H9 (cell line): ENCODE measurements around the gene ANGPTL4. TPM values are rescaled to one million over a fixed set of nuclear protein-coding genes. Genes with fewer than 3 reads are reported as not detected.

ENCODE experiments used
- DNase-seq: peaks from one replicate; pipeline ENCODE4 v3.0.0-alpha.2; 2017
- H2AFZ ChIP-seq: one replicate; pipeline ENCODE4 v1.6.1; 2013; ENCODE audit warnings: mild to moderate bottlenecking, low read length, control low read depth, moderate library complexity
- H2AK5ac ChIP-seq: 2 replicates; pipeline ENCODE4 v1.6.1; 2013; ENCODE audit warnings: low read length, control low read depth, mixed read lengths; ENCODE audit not compliant: insufficient read length
- H2BK120ac ChIP-seq: one replicate; pipeline ENCODE4 v1.6.1; 2013; ENCODE audit warnings: low read depth, mild to moderate bottlenecking, low read length, control low read depth, inconsistent platforms; ENCODE audit not compliant: poor library complexity, severe bottlenecking
- H2BK12ac ChIP-seq: 2 replicates; pipeline ENCODE4 v1.6.1; 2013; ENCODE audit warnings: low read length, control low read depth, mixed read lengths, low read depth; ENCODE audit not compliant: insufficient read length
- H2BK15ac ChIP-seq: 2 replicates; pipeline ENCODE4 v1.6.1; 2013; ENCODE audit warnings: low read depth, low read length, control low read depth
- H2BK20ac ChIP-seq: one replicate; pipeline ENCODE4 v1.6.1; 2013; ENCODE audit warnings: low read depth, mild to moderate bottlenecking, low read length, control low read depth, inconsistent platforms; ENCODE audit not compliant: poor library complexity, severe bottlenecking
- H2BK5ac ChIP-seq: 2 replicates; pipeline ENCODE4 v1.6.1; 2013; ENCODE audit warnings: low read length, control low read depth, mixed read lengths; ENCODE audit not compliant: insufficient read length
- H3K14ac ChIP-seq: 2 replicates; pipeline ENCODE4 v1.6.1; 2013; ENCODE audit warnings: low read length, control low read depth; ENCODE audit not compliant: insufficient read depth
- H3K18ac ChIP-seq: 2 replicates; pipeline ENCODE4 v1.6.1; 2013; ENCODE audit warnings: low read depth, mild to moderate bottlenecking, mixed read lengths, low read length, control low read depth; ENCODE audit not compliant: insufficient read length
- H3K23ac ChIP-seq: 2 replicates; pipeline ENCODE4 v1.6.1; 2013; ENCODE audit warnings: low read length, control low read depth, mixed read lengths, low read depth; ENCODE audit not compliant: insufficient read length
- H3K23me2 ChIP-seq: 2 replicates; pipeline ENCODE4 v1.6.1; 2013; ENCODE audit warnings: low read depth, mild to moderate bottlenecking, mixed read lengths, low read length, control low read depth; ENCODE audit not compliant: insufficient read length, poor library complexity, severe bottlenecking
- H3K27ac ChIP-seq: 2 replicates; pipeline ENCODE4 v1.5.1; 2013; ENCODE audit warnings: low read length, control low read depth, mixed read lengths, low read depth; ENCODE audit not compliant: insufficient read length
- H3K27me3 ChIP-seq: 2 replicates; pipeline ENCODE4 v1.6.1; 2013; ENCODE audit warnings: low read length, control low read depth, inconsistent platforms; ENCODE audit not compliant: insufficient read depth
- H3K4ac ChIP-seq: 2 replicates; pipeline ENCODE4 v1.6.1; 2013; ENCODE audit warnings: low read depth, mild to moderate bottlenecking, control low read depth, inconsistent platforms, low read length, moderate library complexity
- H3K4me1 ChIP-seq: 2 replicates; pipeline ENCODE4 v1.6.1; 2013; ENCODE audit warnings: low read length, control low read depth, inconsistent platforms; ENCODE audit not compliant: insufficient read depth
- H3K4me2 ChIP-seq: 2 replicates; pipeline ENCODE4 v1.6.1; 2013; ENCODE audit warnings: low read length, control low read depth, mixed read lengths; ENCODE audit not compliant: insufficient read length, insufficient read depth
- H3K56ac ChIP-seq: 2 replicates; pipeline ENCODE4 v1.6.1; 2013; ENCODE audit warnings: low read depth, mild to moderate bottlenecking, mixed read lengths, low read length, control low read depth; ENCODE audit not compliant: insufficient read length
- H3K79me1 ChIP-seq: 2 replicates; pipeline ENCODE4 v1.6.1; 2013; ENCODE audit warnings: low read depth, mild to moderate bottlenecking, moderate library complexity, low read length, control low read depth, inconsistent platforms; ENCODE audit not compliant: insufficient read depth, poor library complexity, severe bottlenecking
- H3K79me2 ChIP-seq: 2 replicates; pipeline ENCODE4 v1.6.1; 2013; ENCODE audit warnings: low read length, control low read depth, inconsistent platforms; ENCODE audit not compliant: insufficient read depth
- H3K9ac ChIP-seq: 2 replicates; pipeline ENCODE4 v1.6.1; 2013; ENCODE audit warnings: low read length, control low read depth, mixed read lengths; ENCODE audit not compliant: insufficient read length; ENCODE audit errors: extremely low read depth
- H3K9me3 ChIP-seq: one replicate; pipeline ENCODE4 v1.6.1; 2013; ENCODE audit warnings: low read depth, low read length, inconsistent platforms; ENCODE audit not compliant: control insufficient read depth
- H3T11ph ChIP-seq: one replicate; pipeline ENCODE4 v1.6.1; 2013; ENCODE audit warnings: mild to moderate bottlenecking, low read length, control low read depth, inconsistent platforms
- H4K20me1 ChIP-seq: one replicate; pipeline ENCODE4 v1.6.1; 2013; ENCODE audit not compliant: control insufficient read depth, insufficient read length, insufficient read depth
- H4K5ac ChIP-seq: 2 replicates; pipeline ENCODE4 v1.6.1; 2013; ENCODE audit warnings: low read depth, mild to moderate bottlenecking, mixed read lengths, low read length, control low read depth; ENCODE audit not compliant: insufficient read length
- H4K8ac ChIP-seq: replicated peaks from 2 replicates; pipeline ENCODE4 v1.6.1; 2013; ENCODE audit warnings: low read length, control low read depth, mixed read lengths, low read depth; ENCODE audit not compliant: insufficient read length
- H4K91ac ChIP-seq: 2 replicates; pipeline ENCODE4 v1.6.1; 2013; ENCODE audit warnings: low read depth, mild to moderate bottlenecking, moderate library complexity, mixed read lengths, low read length, control low read depth; ENCODE audit not compliant: insufficient read length
- H3K27ac Mint-ChIP-seq, 3 experiments: 2 replicates in 2 of 3; 3 replicates in 1 of 3; pipeline ENCODE4 v1.8.0; 2020 to 2021; ENCODE audit warnings: mixed read lengths in 3 of 3, mild to moderate bottlenecking in 1 of 3, moderate library complexity in 1 of 3
- H3K27me3 Mint-ChIP-seq: 2 replicates; pipeline ENCODE4 v1.8.0; 2021; ENCODE audit warnings: low read depth, mild to moderate bottlenecking, moderate library complexity, mixed read lengths
- H3K36me3 Mint-ChIP-seq, 3 experiments: 2 replicates in 2 of 3; 3 replicates in 1 of 3; pipeline ENCODE4 v1.8.0; 2020 to 2021; ENCODE audit warnings: low read depth in 3 of 3, mixed read lengths in 3 of 3; ENCODE audit not compliant: insufficient read depth in 1 of 3
- H3K4me1 Mint-ChIP-seq, 2 experiments: 2 replicates each; pipeline ENCODE4 v1.8.0; 2020; ENCODE audit warnings: mixed read lengths in 2 of 2
- H3K4me3 Mint-ChIP-seq, 2 experiments: 2 replicates in 1 of 2; 3 replicates in 1 of 2; pipeline ENCODE4 v1.8.0; 2020 to 2021; ENCODE audit warnings: mild to moderate bottlenecking in 2 of 2, mixed read lengths in 2 of 2, moderate library complexity in 1 of 2
- H3K9me3 Mint-ChIP-seq, 2 experiments: 2 replicates in 1 of 2; 3 replicates in 1 of 2; pipeline ENCODE4 v1.8.0; 2020; ENCODE audit warnings: mild to moderate bottlenecking in 2 of 2, mixed read lengths in 2 of 2, moderate library complexity in 1 of 2
- CTCF ChIP-seq: fragments of 200-600 bp; sonication (generic); conservative IDR thresholded peaks from 3 replicates; pipeline ENCODE4 v1.8.0; 2021; ENCODE audit warnings: antibody characterized with exemption, mild to moderate bottlenecking
- WGBS: extraction: QIAGEN DNeasy Blood & Tissue Kit; methylation state at CpG from one replicate; pipeline ENCODE4 v1.1.7; 2013; ENCODE audit warnings: missing lambda C conversion rate, low lambda C conversion rate, mixed read lengths; ENCODE audit not compliant: insufficient read length; ENCODE audit errors: extremely low coverage; 5-methylcytosine and 5-hydroxymethylcytosine counted together
- total RNA-seq: library from RNA; stranded (reverse); gene quantifications from 2 replicates; pipeline ENCODE4 v1.2.1, GENCODE V29; 2021

The ANGPTL4 gene
- total RNA-seq, 1 experiment from 2014 or later, result 1.9 TPM

DNA sequence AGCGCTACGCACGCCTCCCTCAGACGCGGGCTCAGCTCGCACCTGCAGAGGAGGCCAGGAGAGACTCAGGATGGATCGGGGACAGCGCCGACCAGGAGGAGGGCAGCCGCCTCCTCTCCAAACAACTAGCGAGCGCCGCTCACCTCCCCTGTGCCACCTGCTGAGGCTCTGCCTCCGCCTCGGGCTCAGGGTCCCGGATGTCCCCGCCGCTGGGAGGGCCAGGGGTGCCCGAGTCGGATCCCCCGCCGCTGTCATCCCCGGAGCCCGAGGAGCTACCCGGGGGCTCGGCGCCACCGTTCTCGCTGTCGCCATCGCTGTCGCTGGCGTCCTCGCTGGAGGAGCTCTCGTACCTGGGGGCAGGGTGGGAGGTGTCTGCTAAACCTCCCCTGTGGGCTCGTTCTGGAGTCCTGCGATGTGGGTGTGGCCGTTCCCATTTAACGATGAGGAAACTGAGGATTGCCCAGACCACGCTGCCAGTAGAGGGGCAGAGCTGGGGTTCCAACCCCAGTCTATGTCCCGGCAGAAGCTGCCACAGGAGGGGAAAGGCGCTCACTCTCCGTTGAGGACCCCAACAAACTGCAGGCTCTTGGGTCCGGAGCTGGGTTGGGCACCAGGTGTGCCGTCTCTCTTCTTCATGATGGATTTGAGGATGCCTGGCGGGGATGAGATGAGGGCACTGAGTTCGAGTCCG lies 30.0 kb upstream of the ANGPTL4 start:
- Histone ChIP-seq H2BK5ac (no peak overlapping the region), H2BK15ac (no peak overlapping the region), H3K27me3 (peaks cover 18% of the 10 kb centered on the region; the same call in 1 of the 2 replicates), H3K4me2 (peak overlapping the region; percentile 38), H3K14ac (no peak overlapping the region; the same call in 1 of the 2 replicates), H4K91ac (no peak overlapping the region), H4K5ac (no peak overlapping the region), H2BK120ac (no peak overlapping the region), H3K23ac (no peak overlapping the region), H2BK20ac (no peak overlapping the region), H3K18ac (no peak overlapping the region), H3K4ac (no peak overlapping the region), H3K9me3 (no peaks in the 10 kb centered on the region), H4K20me1 (no peaks in the 10 kb centered on the region), H3K9ac (no peak overlapping the region), H3K23me2 (peaks cover 12% of the 10 kb centered on the region), H3K4me1 (no peaks in the 10 kb centered on the region; the same call in 1 of the 2 replicates), H3K79me1 (no peaks in the 10 kb centered on the region), H2AK5ac (no peak overlapping the region), H3K79me2 (no peaks in the 10 kb centered on the region), H2AFZ (no peak overlapping the region), H3T11ph (no peak overlapping the region), H2BK12ac (no peak overlapping the region), H3K27ac (no peak overlapping the region), H4K8ac (no peak overlapping the region), H3K56ac (no peak overlapping the region)
- Mint-ChIP-seq H3K36me3 (peaks cover 0 to 2% (median 0%) of the 10 kb centered on the region in 3 experiments; a peak in 2 of 7 replicates), H3K27me3 (peaks cover 46% of the 10 kb centered on the region), H3K9me3 (no peaks in the 10 kb centered on the region; a peak in 2 of 5 replicates), H3K27ac (no peak overlapping the region), H3K4me1 (peaks cover 10 to 12% of the 10 kb centered on the region in 2 experiments), H3K4me3 (peak overlapping the region; percentile 59 to 81)
- DNase-seq, result peak; percentile 66
- TF ChIP-seq CTCF, result no peak
- no CpG with 5 or more reads among the region's 48 CpGs for WGBS
